Activated CD4-positive, CD25-positive, alpha-beta regulatory T cell treated with anti-CD3 and anti-CD28 coated beads, Interleukin-2, amount 50 U/mL, for 72 hours (primary cell): ENCODE measurements around the gene TATDN2.
"Not testable (repeated sequence)": the region's sequence is repeated elsewhere in the genome, so short reads cannot be mapped to it uniquely, and the experiment has no call there.

ENCODE experiments used
- DNase-seq: peaks from one replicate; pipeline ENCODE4 v3.0.0; 2021

The TATDN2 gene

GRCh38 chr3:10235551-10235950 lies 12.7 kb upstream of the TATDN2 start:
- no peak for DNase-seq

- no peak for DNase-seq
Measured at GRCh38 chr3:10238345-10239183, 9.7 kb upstream of the TATDN2 start.

GRCh38 chr3:10240799-10241198 lies 7.5 kb upstream of the TATDN2 start:
- no peak for DNase-seq

- peak; percentile 50 for DNase-seq
Measured at GRCh38 chr3:10242182-10243065, 5.8 kb upstream of the TATDN2 start.

GRCh38 chr3:10244009-10244408 lies 4.2 kb upstream of the TATDN2 start:
- no peak for DNase-seq

GRCh38 chr3:10245081-10245712 lies 3.1 kb upstream of the TATDN2 start:
- no peak for DNase-seq

- DNase-seq = no peak
Measured at GRCh38 chr3:10247679-10248183, 528 bp upstream of the TATDN2 start.

GRCh38 chr3:10248984-10249748 lies 907 bp downstream of the TATDN2 start:
- peak; percentile 59 for DNase-seq

GRCh38 chr3:10249833-10250232 lies 1.6 kb downstream of the TATDN2 start:
- DNase-seq = no peak

- DNase-seq = no peak
Measured at GRCh38 chr3:10251006-10251405, 2.7 kb downstream of the TATDN2 start.

- no peak for DNase-seq
Measured at GRCh38 chr3:10253731-10254130, 5.5 kb downstream of the TATDN2 start.

- DNase-seq = no peak
Measured at GRCh38 chr3:10255835-10256234, 7.6 kb downstream of the TATDN2 start.

GRCh38 chr3:10259036-10259435 lies 10.8 kb downstream of the TATDN2 start:
- no peak for DNase-seq

- DNase-seq = no peak
Measured at GRCh38 chr3:10259798-10260197, 11.5 kb downstream of the TATDN2 start.

GRCh38 chr3:10260211-10260701 lies 12.0 kb downstream of the TATDN2 start:
- DNase-seq = no peak

GRCh38 chr3:10262027-10262426 lies 13.8 kb downstream of the TATDN2 start:
- no peak for DNase-seq

- peak; percentile 67 for DNase-seq
Measured at GRCh38 chr3:10263646-10264363, 15.5 kb downstream of the TATDN2 start.

- no peak for DNase-seq
Measured at GRCh38 chr3:10265833-10266232, 17.6 kb downstream of the TATDN2 start.

GRCh38 chr3:10266936-10267335 lies 18.7 kb downstream of the TATDN2 start:
- DNase-seq = not testable (repeated sequence)

- DNase-seq = no peak
Measured at GRCh38 chr3:10268116-10268515, 19.9 kb downstream of the TATDN2 start.

GRCh38 chr3:10268930-10269329 lies 20.7 kb downstream of the TATDN2 start:
- no peak for DNase-seq

- DNase-seq = no peak
Measured at GRCh38 chr3:10269443-10269842, 21.2 kb downstream of the TATDN2 start.
